ENCODE data around the gene UHRF1. TPM values are rescaled to one million over a fixed set of nuclear protein-coding genes. Genes with fewer than 3 reads are reported as not detected.

The UHRF1 gene
- total and polyA plus RNA-seq, 2 of the 13 experiments (the other 11 are each of a cell fraction or from before 2014, with no cell fraction given) = 6.8 to 78.4 TPM

- TF ChIP-seq NR2C2 (CRISPR knock-in tag; IDR thresholded peaks at IDR 0.05; ENCODE audit: borderline replicate concordance) (0 out of 2 replicates have a peak, but pooled peaks have one; percentile 3), RAD21 (CRISPR knock-in tag; IDR thresholded peaks at IDR 0.05) (0 out of 2 replicates have a peak, but pooled peaks have one; percentile 20), XRCC5 (optimal IDR thresholded peaks at IDR 0.05; ENCODE audit: low read length) (peak; percentile 40), PITX1 (CRISPR knock-in tag; IDR thresholded peaks at IDR 0.05) (no peak), SMC3 (IDR thresholded peaks at IDR 0.05; ENCODE audit: low read length) (peak; percentile 54), ZBTB38 (CRISPR knock-in tag; IDR thresholded peaks at IDR 0.05) (peak; percentile 49; the same call in 1 of the 2 replicates), STAG1 (CRISPR knock-in tag; IDR thresholded peaks at IDR 0.05) (peak; percentile 54)
Measured at GRCh38 chr19:5001615-5002014, 92.3 kb downstream of the UHRF1 start (continued).

GRCh38 chr19:5002143-5002542 is 92.8 kb downstream of the UHRF1 start:
- in situ Hi-C loops (cut with HindIII; ENCODE audit: extremely low pct_ligation_motif_present, low pct_unique_long_range_greater_than_20kb) = no loop called here
- DNase-seq (ENCODE audit: low spot score) (peak; percentile 84), FAIRE-seq (peak; percentile 77), ATAC-seq (peak; percentile 78)
- H3K9me3 ChIP-seq (ENCODE audit: low read length) = no peaks in the 10 kb centered on the region
- BruUV-seq (replicated peaks) = no TSS peak
- H3K9ac ChIP-seq (ENCODE audit: insufficient read depth, low read depth, low read length) = no peak overlapping the region
- H3K36me3 ChIP-seq (replicated peaks in 1 of 2; ENCODE audit: control insufficient read depth in 1 of 2, insufficient read depth in 2 of 2, low read length in 2 of 2) = peaks cover 0 to 3% of the 10 kb centered on the region in 2 experiments; a peak in 2 of 5 replicates
- H3K27ac ChIP-seq (ENCODE audit: extremely low read length, insufficient read depth, low read length) = peak overlapping the region; percentile 49
- ChIA-PET POLR2A (interaction anchor here (1.0 to 1.8 kb wide), 3 partner anchors 29 to 33 kb away, joined by 5 to 9 read pairs (median 7); partner anchors contain the start of gene KDM4B), CTCF (ENCODE audit: low intra/inter-chr PET ratio, low total read pairs) (interaction anchor here (2.5 kb wide), 1 partner anchor 29 kb away, joined by 46 read pairs; no protein-coding TSS in a partner anchor)
- peaks cover 35% of the 10 kb centered on the region for H4K20me1 ChIP-seq (ENCODE audit: insufficient read depth, low read length)
- peaks cover 46% of the 10 kb centered on the region for H3K79me2 ChIP-seq (ENCODE audit: insufficient read depth, low read length)
- peak overlapping the region; percentile 55 for H3K4me2 ChIP-seq (ENCODE audit: low read depth, low read length)
- H2AFZ ChIP-seq (ENCODE audit: low read length) = no peak overlapping the region
- H3K4me3 ChIP-seq (replicated peaks in 1 of 3; ENCODE audit: insufficient read depth in 1 of 3, low read depth in 2 of 3, low read length in 3 of 3) = peak overlapping the region in 1 of 3 experiments; percentile 17; a peak in 1 of 6 replicates
- 0% methylated on average over 4 of the region's 4 CpGs for WGBS (ENCODE audit: low lambda C conversion rate)
- H3K4me1 ChIP-seq (ENCODE audit: insufficient read depth, low read length) = peaks cover 27% of the 10 kb centered on the region
- no peaks in the 10 kb centered on the region for H3K27me3 ChIP-seq (ENCODE audit: control insufficient read depth in 1 of 2, insufficient read depth in 2 of 2, low read length in 2 of 2)
- intact Hi-C loops (cut with micrococcal nuclease; ENCODE audit: unreplicated experiment) = no loop called here
- TF ChIP-seq SSRP1 (CRISPR knock-in tag; IDR thresholded peaks at IDR 0.05) = no peak
- TF ChIP-seq PCBP2 (optimal IDR thresholded peaks at IDR 0.05; ENCODE audit: low read depth, low read length, poor library complexity, severe bottlenecking) = no peak
- no peak for TF ChIP-seq ZBTB2 (CRISPR knock-in tag; IDR thresholded peaks at IDR 0.05; ENCODE audit: low read depth)
- TF ChIP-seq MXI1 (IDR thresholded peaks at IDR 0.05; ENCODE audit: borderline replicate concordance, low read depth, low read length) = no peak
- no peak for TF ChIP-seq JUN (CRISPR knock-in tag; IDR thresholded peaks at IDR 0.05)
- no peak for TF ChIP-seq ZBTB43 (CRISPR knock-in tag; conservative IDR thresholded peaks at IDR 0.05)
- TF ChIP-seq CEBPG (CRISPR knock-in tag; IDR thresholded peaks at IDR 0.05) = no peak; the same call in 1 of the 2 replicates
- TF ChIP-seq GLMP (CRISPR knock-in tag; IDR thresholded peaks at IDR 0.05; ENCODE audit: borderline replicate concordance) = no peak
- TF ChIP-seq RAD21 (CRISPR knock-in tag; IDR thresholded peaks at IDR 0.05) = no peak
- TF ChIP-seq BRD4 (CRISPR knock-in tag; IDR thresholded peaks at IDR 0.05) = no peak
- TF ChIP-seq NCOA1 (CRISPR knock-in tag; IDR thresholded peaks at IDR 0.05) = no peak
- TF ChIP-seq MAFK (conservative IDR thresholded peaks at IDR 0.05 in 1 of 2, IDR thresholded peaks at IDR 0.05 in 1 of 2; ENCODE audit: low read length in 2 of 2) = no peak
- TF ChIP-seq ZNF431 (CRISPR knock-in tag; IDR thresholded peaks at IDR 0.05; ENCODE audit: borderline replicate concordance, low read depth) = no peak
